BJ (cell line): ENCODE results near the gene CHST8. TPM values are rescaled to one million over a fixed set of nuclear protein-coding genes. Genes with fewer than 3 reads are reported as not detected.
A peak's percentile ranks its signal among the peaks of the same experiment; 100 is the strongest.
"Not testable (repeated sequence)": the region's sequence is repeated elsewhere in the genome, so short reads cannot be mapped to it uniquely, and the experiment has no call there.

Experiments
- CTCF ChIA-PET: fragments of 350-600 bp; formaldehyde crosslinking; extraction: SDS; loops from one replicate; lab custom pipeline; 2021; ENCODE audit warnings: antibody characterized with exemption, inconsistent platforms; lab: Yijun Ruan, JAX
- POLR2A ChIA-PET: fragments of 300-600 bp; sonication (Branson Sonifier 250); formaldehyde crosslinking; extraction: SDS; loops from one replicate; lab custom pipeline; 2021; ENCODE audit warnings: antibody characterized with exemption; lab: Charles Lee
- DNase-seq: peaks from one replicate; pipeline ENCODE4 v3.0.0-alpha.2; 2011; ENCODE audit warnings: low read depth
- H3K27me3 ChIP-seq: 2 replicates; pipeline ENCODE4 v1.6.0; 2011; ENCODE audit warnings: low read length; ENCODE audit not compliant: control insufficient read depth, insufficient read depth
- H3K36me3 ChIP-seq: 2 replicates; pipeline ENCODE4 v1.5.1; 2011; ENCODE audit warnings: low read length; ENCODE audit not compliant: control insufficient read depth, insufficient read depth
- H3K4me3 ChIP-seq: 2 replicates; pipeline ENCODE4 v1.5.1; 2011; ENCODE audit warnings: low read depth, mild to moderate bottlenecking, control low read depth, low read length
- polyA plus RNA-seq: library from polyadenylated mRNA; depleted of rRNA; stranded (reverse); fragments of >200 nt; gene quantifications from 2 replicates; pipeline ENCODE4 v1.2.3, GENCODE V29; 2011; rRNA removed
- TF ChIP-seq, protein P1 (sequence below): IDR thresholded peaks from 2 replicates; pipeline ENCODE4 v1.5.1; 2011; ENCODE audit warnings: low read depth, mild to moderate bottlenecking, control low read depth, inconsistent platforms, low read length, moderate library complexity; ENCODE audit not compliant: insufficient read depth

CHST8 gene
- polyA plus RNA-seq, 1 experiment = 0.09 TPM

GRCh38 chr19:33818411-33818810, 196.7 kb downstream of the CHST8 start:
- Histone ChIP-seq H3K27me3 (no peaks in the 10 kb centered on the region), H3K36me3 (peaks cover 3% of the 10 kb centered on the region), H3K4me3 (no peak overlapping the region)
- ChIA-PET CTCF (interaction anchor here (0.6 to 1.6 kb wide), 5 partner anchors 20 to 179 kb away, joined by 3 to 6 read pairs (median 4); no protein-coding TSS in a partner anchor), POLR2A (no interaction called here)
- DNase-seq = no peak
- TF ChIP-seq, protein P1, sequence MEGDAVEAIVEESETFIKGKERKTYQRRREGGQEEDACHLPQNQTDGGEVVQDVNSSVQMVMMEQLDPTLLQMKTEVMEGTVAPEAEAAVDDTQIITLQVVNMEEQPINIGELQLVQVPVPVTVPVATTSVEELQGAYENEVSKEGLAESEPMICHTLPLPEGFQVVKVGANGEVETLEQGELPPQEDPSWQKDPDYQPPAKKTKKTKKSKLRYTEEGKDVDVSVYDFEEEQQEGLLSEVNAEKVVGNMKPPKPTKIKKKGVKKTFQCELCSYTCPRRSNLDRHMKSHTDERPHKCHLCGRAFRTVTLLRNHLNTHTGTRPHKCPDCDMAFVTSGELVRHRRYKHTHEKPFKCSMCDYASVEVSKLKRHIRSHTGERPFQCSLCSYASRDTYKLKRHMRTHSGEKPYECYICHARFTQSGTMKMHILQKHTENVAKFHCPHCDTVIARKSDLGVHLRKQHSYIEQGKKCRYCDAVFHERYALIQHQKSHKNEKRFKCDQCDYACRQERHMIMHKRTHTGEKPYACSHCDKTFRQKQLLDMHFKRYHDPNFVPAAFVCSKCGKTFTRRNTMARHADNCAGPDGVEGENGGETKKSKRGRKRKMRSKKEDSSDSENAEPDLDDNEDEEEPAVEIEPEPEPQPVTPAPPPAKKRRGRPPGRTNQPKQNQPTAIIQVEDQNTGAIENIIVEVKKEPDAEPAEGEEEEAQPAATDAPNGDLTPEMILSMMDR = no peak

DNA sequence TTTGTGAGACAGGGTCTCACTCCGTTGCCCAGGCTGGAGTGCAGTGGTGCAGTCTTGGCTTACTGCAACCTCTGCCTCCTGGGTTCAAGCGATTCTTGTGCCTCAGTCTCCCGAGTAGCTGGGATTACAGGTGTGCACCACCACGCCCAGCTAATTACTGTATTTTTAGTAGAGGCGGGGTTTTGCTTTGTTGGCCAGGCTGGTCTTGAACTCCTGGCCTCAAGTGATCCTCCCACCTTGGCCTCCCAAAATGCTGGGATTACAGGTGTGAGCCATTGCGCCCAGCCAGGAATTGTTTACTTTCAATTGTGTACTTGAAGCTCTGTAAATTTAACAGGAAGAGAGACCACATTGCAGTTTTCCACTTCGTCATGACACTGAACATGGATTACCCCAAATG, 197.3 kb downstream of the CHST8 start:
- POLR2A ChIA-PET, H3K4me3 ChIP-seq: not testable (repeated sequence)
- CTCF ChIA-PET = interaction anchor here (0.6 to 1.6 kb wide), 6 partner anchors 21 to 179 kb away, joined by 3 to 6 read pairs (median 4); no protein-coding TSS in a partner anchor

DNA sequence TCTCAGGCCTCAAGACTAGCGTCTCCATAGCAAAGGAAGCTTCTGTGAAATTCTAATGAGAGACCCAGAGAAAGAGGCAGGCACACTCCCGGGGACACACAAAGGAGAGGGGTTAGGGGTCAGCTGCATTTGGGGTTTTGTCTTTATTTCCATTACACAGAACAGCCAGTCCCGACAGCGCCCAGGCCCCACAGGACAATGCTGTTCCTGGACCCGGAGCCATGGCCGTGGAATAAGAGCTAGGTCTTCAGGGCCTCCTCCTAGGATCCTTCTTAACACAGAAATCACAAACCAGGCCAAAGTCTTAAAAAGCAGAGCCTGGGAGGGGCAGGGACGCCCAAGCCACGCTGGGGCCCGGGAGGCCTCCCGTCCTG, 197.7 kb downstream of the CHST8 start:
- H3K27me3 ChIP-seq = no peaks in the 10 kb centered on the region
- DNase-seq = no peak
- TF ChIP-seq, protein P1 = no peak
- peak overlapping the region; percentile 17 for H3K4me3 ChIP-seq
- ChIA-PET POLR2A (no interaction called here), CTCF (interaction anchor here (1.2 to 1.4 kb wide), 4 partner anchors 22 to 179 kb away, joined by 3 to 6 read pairs (median 4); no protein-coding TSS in a partner anchor)
- no peaks in the 10 kb centered on the region for H3K36me3 ChIP-seq

More for the DNA sequence above, 197.3 kb downstream of the CHST8 start:
- not testable (repeated sequence) for H3K36me3 ChIP-seq, H3K27me3 ChIP-seq, DNase-seq

GRCh38 chr19:33819880-33820781, 198.4 kb downstream of the CHST8 start:
- Histone ChIP-seq H3K4me3 (peak overlapping the region; percentile 17), H3K27me3 (no peaks in the 10 kb centered on the region), H3K36me3 (no peaks in the 10 kb centered on the region)
- DNase-seq = peak; percentile 25
- ChIA-PET POLR2A (no interaction called here), CTCF (interaction anchor here (0.6 to 1.3 kb wide), 4 partner anchors 22 to 178 kb away, joined by 3 to 4 read pairs (median 3); no protein-coding TSS in a partner anchor)
- TF ChIP-seq, protein P1 = no peak

GRCh38 chr19:33821871-33822270, 200.1 kb downstream of the CHST8 start:
- Histone ChIP-seq H3K27me3 (no peaks in the 10 kb centered on the region), H3K36me3 (no peaks in the 10 kb centered on the region), H3K4me3 (no peak overlapping the region)
- TF ChIP-seq, protein P1 = no peak
- ChIA-PET POLR2A (no interaction called here), CTCF (interaction anchor here (1.5 kb wide), 1 partner anchor 44 kb away, joined by 3 read pairs; no protein-coding TSS in a partner anchor)
- no peak for DNase-seq

Other genes with a start within 250 kb of the CHST8 start
- gene CEBPG, start 248.2 kb upstream of the CHST8 start, polyA plus RNA-seq = 16.0 and 29.4 TPM in 2 replicates
- 69.8 and 97.6 TPM in 2 replicates for gene PEPD, start 100.2 kb upstream of the CHST8 start, polyA plus RNA-seq
- gene KCTD15, start 174.9 kb downstream of the CHST8 start, polyA plus RNA-seq = 35.5 and 59.1 TPM in 2 replicates